ENCODE data around the gene ISX. TPM values are rescaled to one million over a fixed set of nuclear protein-coding genes. Genes with fewer than 3 reads are reported as not detected.
"Not testable (repeated sequence)": the region's sequence is repeated elsewhere in the genome, so short reads cannot be mapped to it uniquely, and the experiment has no call there.

ISX gene
- total and polyA plus RNA-seq, 5 donors, result not detected

DNA sequence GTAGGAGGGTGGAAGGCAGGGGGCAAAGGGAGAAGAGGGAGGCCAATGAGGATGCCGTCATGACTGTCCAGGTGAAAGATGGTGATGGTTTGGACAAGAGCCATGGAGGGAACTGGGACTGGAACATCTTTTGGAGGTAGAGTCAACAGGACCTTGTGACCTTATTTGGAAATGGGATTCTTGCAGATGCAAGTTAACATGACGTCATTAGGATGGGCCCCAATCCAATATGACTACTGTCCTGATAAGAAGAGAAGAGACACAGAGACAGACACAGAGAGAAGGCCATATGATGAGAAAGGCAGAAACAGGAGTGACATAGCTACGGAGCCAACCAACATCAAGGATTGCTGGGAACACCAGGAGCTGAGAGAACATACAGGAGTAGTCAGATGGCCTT lies 31.0 kb upstream of the ISX start:
- 31% methylated on average over 3 of the region's 3 CpGs for WGBS
- Histone ChIP-seq H3K27ac (ENCODE audit: low read length) (no peak overlapping the region), H3K4me3 (ENCODE audit: low read length) (no peak overlapping the region), H3K9me3 (ENCODE audit: control insufficient read depth, low read length) (no peaks in the 10 kb centered on the region), H3K4me1 (ENCODE audit: control insufficient read depth, insufficient read depth, low read length) (no peaks in the 10 kb centered on the region), H3K27me3 (ENCODE audit: control insufficient read depth, insufficient read depth) (no peaks in the 10 kb centered on the region)
- ATAC-seq, result no peak
- intact Hi-C loops (cut with DNase I), result no loop called here
- DNase-seq, result no peak

DNA sequence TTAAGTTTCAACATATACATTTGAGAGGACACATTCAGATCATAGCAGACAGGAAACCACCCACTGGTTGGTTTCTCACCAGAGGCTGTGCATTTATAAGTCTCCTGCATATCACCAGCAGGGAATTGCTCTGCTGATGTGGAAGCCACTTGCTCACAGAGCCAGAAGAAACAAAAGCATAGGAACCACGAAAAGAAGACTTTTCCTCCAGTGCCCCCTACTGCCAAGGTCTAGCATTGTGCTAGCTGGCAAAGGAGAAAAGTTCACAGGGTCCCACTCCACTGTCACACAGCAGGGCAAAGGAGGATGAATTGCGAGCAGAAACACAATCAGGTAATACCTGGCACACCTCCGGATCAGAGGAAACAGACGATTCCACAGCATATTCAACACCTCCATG lies 28.9 kb upstream of the ISX start:
- H3K27ac ChIP-seq (ENCODE audit: low read length), result no peak overlapping the region
- H3K27me3 ChIP-seq (ENCODE audit: control insufficient read depth, insufficient read depth), result no peaks in the 10 kb centered on the region
- WGBS, result 59% methylated on average over 4 of the region's 4 CpGs
- H3K9me3 ChIP-seq (ENCODE audit: control insufficient read depth, low read length), result no peaks in the 10 kb centered on the region
- H3K4me3 ChIP-seq (ENCODE audit: low read length), result no peak overlapping the region
- no peak for DNase-seq
- H3K4me1 ChIP-seq (ENCODE audit: control insufficient read depth, insufficient read depth, low read length), result no peaks in the 10 kb centered on the region
- intact Hi-C loops (cut with DNase I), result no loop called here
- ATAC-seq, result no peak

DNA sequence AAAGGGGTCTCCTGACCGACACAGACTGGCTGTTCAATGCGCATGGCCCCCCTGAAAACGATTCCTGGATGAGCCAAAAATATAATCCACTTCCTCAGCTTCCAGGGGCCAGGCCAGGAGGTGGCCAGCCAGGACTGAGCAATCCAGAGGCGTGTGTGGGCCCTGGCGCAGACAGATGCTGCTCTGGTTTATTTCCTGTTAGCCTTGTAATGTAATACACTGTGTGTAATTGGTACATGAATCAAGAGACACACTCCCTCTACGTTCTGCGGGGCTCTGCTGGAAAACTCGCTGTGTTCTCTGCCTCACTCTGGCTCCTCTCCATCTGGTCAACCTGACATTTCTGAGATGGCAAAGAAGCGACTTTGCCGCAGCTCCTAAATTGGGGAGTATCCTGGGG lies 26.3 kb upstream of the ISX start:
- WGBS, result 48% methylated on average over 10 of the region's 10 CpGs
- no peaks in the 10 kb centered on the region for H3K27me3 ChIP-seq (ENCODE audit: control insufficient read depth, insufficient read depth)
- DNase-seq, result no peak
- H3K4me1 ChIP-seq (ENCODE audit: control insufficient read depth, insufficient read depth, low read length), result no peaks in the 10 kb centered on the region
- no peak overlapping the region for H3K4me3 ChIP-seq (ENCODE audit: low read length)
- H3K27ac ChIP-seq (ENCODE audit: low read length), result no peak overlapping the region
- intact Hi-C loops (cut with DNase I), result no loop called here
- H3K9me3 ChIP-seq (ENCODE audit: control insufficient read depth, low read length), result no peaks in the 10 kb centered on the region
- no peak for ATAC-seq

DNA sequence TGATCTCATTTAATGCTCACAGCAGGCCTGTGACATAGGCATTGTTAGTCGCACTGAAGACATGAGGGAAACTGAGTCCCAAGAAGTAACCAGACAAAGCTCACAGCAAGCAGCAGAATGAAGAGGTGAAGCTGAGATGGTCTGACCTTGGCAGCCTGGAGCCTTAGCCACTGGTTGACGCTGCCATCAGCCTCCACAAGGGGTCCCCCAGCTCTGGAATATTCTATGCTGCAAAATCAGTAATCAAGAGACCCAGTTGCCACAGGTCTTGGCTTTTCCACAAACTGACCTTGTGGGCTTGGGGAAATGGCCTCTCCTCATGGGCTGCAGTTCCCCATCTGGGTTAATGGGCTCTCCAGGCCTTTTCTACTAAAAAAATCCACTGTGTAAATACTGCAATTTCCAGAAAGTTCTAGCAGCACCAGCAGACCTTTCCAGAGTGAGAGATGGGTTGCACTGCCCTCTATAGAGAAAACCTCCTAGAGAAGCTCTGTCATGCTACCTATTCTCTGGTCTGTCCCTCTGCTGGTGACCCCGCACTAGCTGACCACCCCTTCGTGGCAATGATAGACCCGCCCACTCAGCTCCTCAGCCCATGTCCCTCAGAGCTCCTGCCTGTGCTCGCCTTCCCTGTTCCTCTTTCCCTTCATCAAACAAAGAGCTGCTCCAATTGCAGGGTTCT lies 22.6 kb upstream of the ISX start:
- H3K27me3 ChIP-seq (ENCODE audit: control insufficient read depth, insufficient read depth), result no peaks in the 10 kb centered on the region
- H3K4me1 ChIP-seq (ENCODE audit: control insufficient read depth, insufficient read depth, low read length), result no peaks in the 10 kb centered on the region
- WGBS, result 69% methylated on average over 6 of the region's 6 CpGs
- no peak for ATAC-seq
- H3K4me3 ChIP-seq (ENCODE audit: low read length), result no peak overlapping the region
- DNase-seq, result no peak
- H3K9me3 ChIP-seq (ENCODE audit: control insufficient read depth, low read length), result no peaks in the 10 kb centered on the region
- intact Hi-C loops (cut with DNase I), result no loop called here
- no peak overlapping the region for H3K27ac ChIP-seq (ENCODE audit: low read length)

DNA sequence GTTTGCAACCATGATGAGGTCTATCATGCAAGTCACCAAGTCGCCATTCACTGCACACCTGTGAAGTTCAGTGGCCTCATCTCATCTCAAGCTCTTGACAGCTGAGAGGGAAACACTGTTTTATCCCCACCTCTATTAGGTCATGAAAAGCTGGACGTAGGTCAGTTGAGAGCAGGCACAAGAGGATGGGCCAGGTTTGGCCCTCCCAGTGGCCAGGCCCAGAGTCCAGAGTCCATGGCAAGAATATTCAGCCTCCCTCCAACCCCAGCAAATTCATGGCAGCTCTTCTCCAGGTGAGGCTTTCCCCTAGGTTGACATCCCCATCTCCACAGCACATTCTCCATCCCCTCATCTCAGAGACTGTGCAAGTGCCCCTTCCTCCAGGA lies 22.0 kb upstream of the ISX start:
- Histone ChIP-seq H3K4me3 (ENCODE audit: low read length) (no peak overlapping the region), H3K27ac (ENCODE audit: low read length) (no peak overlapping the region), H3K9me3 (ENCODE audit: control insufficient read depth, low read length) (no peaks in the 10 kb centered on the region), H3K27me3 (ENCODE audit: control insufficient read depth, insufficient read depth) (no peaks in the 10 kb centered on the region), H3K4me1 (ENCODE audit: control insufficient read depth, insufficient read depth, low read length) (no peaks in the 10 kb centered on the region)
- 61% methylated on average over 2 of the region's 2 CpGs for WGBS
- no peak for DNase-seq
- no peak for ATAC-seq
- intact Hi-C loops (cut with DNase I), result no loop called here

DNA sequence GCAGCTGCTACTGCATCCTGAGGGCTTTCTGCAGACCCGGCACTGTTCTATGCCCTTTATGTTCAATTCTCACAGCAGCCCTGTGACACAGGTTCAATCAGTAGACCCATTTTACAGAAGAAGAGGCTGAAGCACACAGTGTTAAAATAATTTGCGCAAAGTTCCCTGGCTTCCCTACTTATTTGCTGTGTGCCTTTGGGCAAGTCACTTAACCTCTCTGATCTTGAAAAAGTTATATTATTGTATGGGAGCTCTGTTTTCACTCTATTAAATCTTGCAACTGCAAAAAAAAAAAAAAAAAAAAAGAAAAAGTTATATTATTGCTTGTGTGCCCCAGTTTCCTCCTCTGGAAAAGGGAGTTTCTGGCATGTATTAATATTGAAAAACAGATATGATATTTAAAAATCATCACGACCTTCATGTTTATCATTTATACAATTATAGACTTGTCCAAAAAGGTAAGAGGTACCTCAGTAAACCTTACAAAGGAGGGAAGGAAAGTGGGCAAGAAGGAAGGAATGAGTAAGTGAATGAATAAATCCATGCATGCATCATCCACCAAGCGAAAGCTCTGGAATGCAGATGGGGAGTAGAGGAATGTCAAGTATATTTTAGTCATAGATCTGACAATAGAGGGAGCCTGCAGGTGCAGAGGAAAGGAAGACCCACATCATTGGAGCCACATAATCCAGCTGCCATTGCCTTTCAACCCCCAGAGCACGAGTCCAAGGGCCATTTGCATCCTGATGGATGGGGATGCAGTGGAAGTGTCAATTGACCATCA lies 21.2 kb upstream of the ISX start:
- H3K4me3 ChIP-seq (ENCODE audit: low read length), result no peak overlapping the region
- DNase-seq (no peak), ATAC-seq (no peak)
- H3K4me1 ChIP-seq (ENCODE audit: control insufficient read depth, insufficient read depth, low read length), result no peaks in the 10 kb centered on the region
- WGBS, result 79% methylated on average over 5 of the region's 5 CpGs
- no peak overlapping the region for H3K27ac ChIP-seq (ENCODE audit: low read length)
- no peaks in the 10 kb centered on the region for H3K9me3 ChIP-seq (ENCODE audit: control insufficient read depth, low read length)
- no peaks in the 10 kb centered on the region for H3K27me3 ChIP-seq (ENCODE audit: control insufficient read depth, insufficient read depth)
- intact Hi-C loops (cut with DNase I), result no loop called here

DNA sequence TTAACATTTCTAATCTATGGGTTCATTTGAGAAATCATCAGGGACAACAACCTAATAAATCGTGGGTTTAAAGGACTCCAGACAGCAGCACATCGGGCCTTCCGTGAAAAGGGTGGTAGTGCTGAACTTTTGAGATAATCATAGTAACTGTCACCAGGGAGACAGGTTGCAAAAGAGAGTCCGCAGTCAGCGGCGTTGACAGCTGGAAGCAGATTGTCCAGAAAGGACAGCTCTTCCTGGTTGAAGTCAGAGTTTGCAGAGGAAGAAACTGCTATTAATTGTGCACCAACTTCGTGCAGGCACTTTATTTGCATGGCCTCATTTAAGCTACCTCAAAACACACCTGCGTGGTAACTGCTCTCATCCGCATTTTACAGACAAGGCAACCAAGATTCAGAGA lies 20.5 kb upstream of the ISX start:
- DNase-seq (no peak), ATAC-seq (no peak)
- H3K27ac ChIP-seq (ENCODE audit: low read length), result no peak overlapping the region
- H3K4me3 ChIP-seq (ENCODE audit: low read length), result no peak overlapping the region
- intact Hi-C loops (cut with DNase I), result no loop called here
- H3K4me1 ChIP-seq (ENCODE audit: control insufficient read depth, insufficient read depth, low read length), result no peaks in the 10 kb centered on the region
- no peaks in the 10 kb centered on the region for H3K27me3 ChIP-seq (ENCODE audit: control insufficient read depth, insufficient read depth)
- 35% methylated on average over 9 of the region's 9 CpGs for WGBS
- no peaks in the 10 kb centered on the region for H3K9me3 ChIP-seq (ENCODE audit: control insufficient read depth, low read length)

DNA sequence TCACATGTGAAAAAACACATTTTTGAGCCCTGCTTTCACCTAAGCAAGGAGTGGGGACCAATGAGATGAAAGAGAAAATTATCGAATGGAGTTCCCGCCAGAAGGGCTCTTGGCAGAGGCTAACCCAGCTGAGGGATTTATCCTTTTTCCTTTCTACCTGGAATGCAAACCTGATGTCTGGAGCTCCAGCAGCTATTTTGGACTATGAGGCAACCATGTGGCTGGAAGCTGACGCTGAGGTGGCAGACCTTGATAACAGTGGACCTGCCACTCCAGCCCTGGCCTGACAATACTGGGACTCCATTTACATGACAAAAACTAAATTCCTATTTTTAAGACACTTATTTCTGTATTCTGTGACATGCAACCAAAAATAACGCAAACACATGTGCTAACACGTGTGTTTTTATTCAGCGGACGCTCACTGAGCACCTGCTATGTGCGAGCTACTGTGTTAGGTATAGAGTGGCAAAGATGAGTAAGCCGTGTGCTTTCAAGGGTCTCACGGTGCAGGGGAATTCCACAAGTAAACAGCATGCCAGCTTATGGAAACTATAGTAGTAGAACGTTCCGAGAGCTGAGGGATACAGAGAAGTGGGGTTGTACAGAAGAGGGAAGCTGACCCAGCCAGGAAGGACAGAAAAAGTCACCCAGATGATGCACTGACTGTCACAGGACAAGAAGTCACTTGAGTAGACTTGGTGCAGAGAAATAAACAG lies 19.1 kb upstream of the ISX start:
- no peak for ATAC-seq
- Histone ChIP-seq H3K4me1 (ENCODE audit: control insufficient read depth, insufficient read depth, low read length) (no peaks in the 10 kb centered on the region), H3K27ac (ENCODE audit: low read length) (no peak overlapping the region), H3K27me3 (ENCODE audit: control insufficient read depth, insufficient read depth) (no peaks in the 10 kb centered on the region), H3K4me3 (ENCODE audit: low read length) (no peak overlapping the region), H3K9me3 (ENCODE audit: control insufficient read depth, low read length) (no peaks in the 10 kb centered on the region)
- intact Hi-C loops (cut with DNase I), result no loop called here
- WGBS, result 91% methylated on average over 12 of the region's 12 CpGs
- DNase-seq, result no peak

DNA sequence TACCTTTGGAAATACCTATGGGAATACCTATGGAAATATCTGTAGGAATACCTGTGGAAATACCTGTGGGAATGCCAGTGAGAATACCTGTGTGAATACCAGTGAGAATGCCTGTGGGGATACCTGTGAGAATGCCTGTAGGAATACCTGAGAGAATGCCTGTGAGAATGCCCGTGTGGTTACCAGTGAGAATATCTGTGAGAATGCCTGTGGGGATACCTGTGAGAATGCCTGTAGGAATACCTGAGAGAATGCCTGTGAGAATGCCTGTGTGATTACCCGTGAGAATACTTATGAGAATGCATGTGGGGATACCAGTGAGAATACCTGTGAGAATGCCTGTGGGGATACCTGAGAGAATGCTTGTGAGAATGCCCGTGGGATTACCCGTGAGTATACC lies 15.9 kb upstream of the ISX start:
- DNase-seq; H3K4me3 ChIP-seq (ENCODE audit: low read length); ATAC-seq; H3K4me1 ChIP-seq (ENCODE audit: control insufficient read depth, insufficient read depth, low read length); H3K27me3 ChIP-seq (ENCODE audit: control insufficient read depth, insufficient read depth); H3K27ac ChIP-seq (ENCODE audit: low read length); intact Hi-C loops (cut with DNase I); H3K9me3 ChIP-seq (ENCODE audit: control insufficient read depth, low read length): not testable (repeated sequence)
- 94% methylated on average over 4 of the region's 4 CpGs for WGBS

DNA sequence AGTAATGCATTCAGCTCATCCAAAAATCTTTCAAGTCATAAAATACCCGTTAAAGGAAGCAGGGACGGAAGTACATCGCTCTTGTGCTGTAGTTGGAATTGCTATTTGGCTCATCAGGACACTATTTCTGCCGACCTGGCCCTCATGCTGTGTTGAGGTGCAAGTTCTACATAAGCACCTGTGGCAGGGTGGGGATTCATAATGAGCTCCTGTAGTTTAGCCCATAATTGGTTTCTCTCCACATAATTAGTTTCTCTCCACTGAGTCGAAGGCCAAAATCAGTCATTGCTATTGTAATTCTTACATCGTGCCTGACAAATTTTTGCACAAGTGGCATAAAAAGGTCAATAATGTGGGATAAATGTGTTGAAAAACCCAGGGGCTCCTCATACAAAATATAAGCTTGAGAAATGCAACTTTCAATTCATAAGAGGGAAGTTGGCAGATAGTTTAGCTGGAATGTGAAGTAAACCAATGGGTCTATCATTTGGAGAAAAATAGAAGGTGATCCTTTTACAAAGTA lies 14.9 kb upstream of the ISX start:
- Histone ChIP-seq H3K4me3 (ENCODE audit: low read length) (no peak overlapping the region), H3K9me3 (ENCODE audit: control insufficient read depth, low read length) (no peaks in the 10 kb centered on the region), H3K27ac (ENCODE audit: low read length) (no peak overlapping the region), H3K4me1 (ENCODE audit: control insufficient read depth, insufficient read depth, low read length) (no peaks in the 10 kb centered on the region), H3K27me3 (ENCODE audit: control insufficient read depth, insufficient read depth) (peaks cover 2% of the 10 kb centered on the region)
- intact Hi-C loops (cut with DNase I), result no loop called here
- WGBS, result 72% methylated on average over 6 of the region's 6 CpGs
- DNase-seq (no peak), ATAC-seq (no peak)

DNA sequence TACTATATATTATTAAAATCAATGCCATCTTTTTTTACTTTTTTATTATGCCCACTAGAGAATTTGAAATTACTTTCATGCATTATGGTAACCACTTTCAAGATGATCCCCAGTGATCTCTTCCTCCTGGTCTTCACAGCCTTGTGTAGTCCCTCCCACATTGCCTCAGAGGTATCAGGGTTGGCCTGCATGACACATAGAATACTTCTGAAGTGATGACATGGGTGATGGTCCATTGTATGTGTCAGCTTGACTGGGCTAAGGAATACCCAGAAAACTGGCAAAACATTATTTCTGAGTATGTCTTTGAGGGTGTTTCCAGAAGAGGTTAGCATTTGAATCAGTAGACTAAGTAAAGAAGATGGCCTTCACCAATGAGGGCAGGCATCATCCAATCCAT lies 14.2 kb upstream of the ISX start:
- no peaks in the 10 kb centered on the region for H3K4me1 ChIP-seq (ENCODE audit: control insufficient read depth, insufficient read depth, low read length)
- no peak overlapping the region for H3K27ac ChIP-seq (ENCODE audit: low read length)
- peaks cover 2% of the 10 kb centered on the region for H3K27me3 ChIP-seq (ENCODE audit: control insufficient read depth, insufficient read depth)
- no peak overlapping the region for H3K4me3 ChIP-seq (ENCODE audit: low read length)
- DNase-seq, result no peak
- ATAC-seq, result no peak
- intact Hi-C loops (cut with DNase I), result no loop called here
- no peaks in the 10 kb centered on the region for H3K9me3 ChIP-seq (ENCODE audit: control insufficient read depth, low read length)

Data from right cardiac atrium (tissue), 5 donors.